Liver (tissue), 9 donors: ENCODE results near the gene CSF2RB. TPM values are rescaled to one million over a fixed set of nuclear protein-coding genes. Genes with fewer than 3 reads are reported as not detected.

ENCODE experiments used
- DNase-seq: peaks from one replicate; pipeline ENCODE4 v3.0.0-alpha.2; 2017; ENCODE audit warnings: low spot score
- H3K27ac ChIP-seq, 2 donors: one replicate each; pipeline ENCODE4 v1.7.0; 2013; ENCODE audit warnings: inconsistent platforms in 2 of 2, low read length in 2 of 2, control low read depth in 1 of 2, low read depth in 1 of 2, mild to moderate bottlenecking in 1 of 2
- H3K27me3 ChIP-seq, 4 donors: one replicate each; pipeline versions ENCODE4 v1.6.1 to v1.7.0; 2013; ENCODE audit warnings: low read length in 3 of 4, inconsistent platforms in 1 of 4, mild to moderate bottlenecking in 1 of 4, moderate library complexity in 1 of 4; ENCODE audit not compliant: control insufficient read depth in 4 of 4, insufficient read depth in 4 of 4
- H3K36me3 ChIP-seq, 4 donors: one replicate each; pipeline versions ENCODE4 v1.6.1 to v1.7.0; 2013; ENCODE audit warnings: low read length in 3 of 4, mild to moderate bottlenecking in 3 of 4, low read depth in 1 of 4, moderate library complexity in 1 of 4; ENCODE audit not compliant: control insufficient read depth in 4 of 4, insufficient read depth in 3 of 4
- H3K4me1 ChIP-seq, 4 donors: one replicate each; pipeline versions ENCODE4 v1.6.1 to v1.7.0; 2013; ENCODE audit warnings: low read length in 3 of 4, mild to moderate bottlenecking in 3 of 4, moderate library complexity in 1 of 4; ENCODE audit not compliant: control insufficient read depth in 4 of 4, insufficient read depth in 4 of 4
- H3K4me3 ChIP-seq, 3 donors: one replicate each; pipeline versions ENCODE4 v1.6.1 to v1.7.0; 2013; ENCODE audit warnings: low read length in 3 of 3, control low read depth in 1 of 3, low read depth in 1 of 3, mild to moderate bottlenecking in 1 of 3
- H3K9ac ChIP-seq, 2 donors: one replicate each; pipeline ENCODE4 v1.7.0; 2013; ENCODE audit warnings: low read length in 2 of 2, mild to moderate bottlenecking in 2 of 2, moderate library complexity in 2 of 2, control low read depth in 1 of 2, low read depth in 1 of 2
- H3K9me3 ChIP-seq, 4 donors: one replicate each; pipeline versions ENCODE4 v1.6.1 to v1.7.0; 2013; ENCODE audit warnings: low read length in 3 of 4; ENCODE audit not compliant: control insufficient read depth in 4 of 4
- EGR1 ChIP-seq, 2 donors: IDR thresholded peaks; 2 replicates each; pipeline ENCODE4 v1.6.1; 2016 to 2018; ENCODE audit warnings: antibody characterized with exemption in 2 of 2, low read depth in 2 of 2
- FOXA1 ChIP-seq: IDR thresholded peaks from 2 replicates; pipeline ENCODE4 v1.6.1; 2016; ENCODE audit warnings: antibody characterized with exemption
- FOXA2 ChIP-seq: IDR thresholded peaks from 2 replicates; pipeline ENCODE4 v1.6.1; 2016; ENCODE audit warnings: antibody characterized with exemption
- GABPA ChIP-seq, 2 donors: IDR thresholded peaks in 1 of 2; conservative IDR thresholded peaks in 1 of 2; 2 replicates each; pipeline ENCODE4 v1.6.1; 2016; ENCODE audit warnings: antibody characterized with exemption in 2 of 2, mild to moderate bottlenecking in 1 of 2, moderate library complexity in 1 of 2
- HNF4A ChIP-seq, 2 donors: conservative IDR thresholded peaks; 2 replicates each; pipeline ENCODE4 v1.6.1; 2016; ENCODE audit warnings: antibody characterized with exemption in 2 of 2, mild to moderate bottlenecking in 2 of 2
- HNF4G ChIP-seq: IDR thresholded peaks from 2 replicates; pipeline ENCODE4 v1.6.1; 2016; ENCODE audit warnings: antibody characterized with exemption
- JUND ChIP-seq, 2 donors: IDR thresholded peaks; 2 replicates each; pipeline ENCODE4 v1.6.1; 2016; ENCODE audit warnings: antibody characterized with exemption in 2 of 2
- MAX ChIP-seq: IDR thresholded peaks from 2 replicates; pipeline ENCODE4 v1.6.1; 2016; ENCODE audit warnings: antibody characterized with exemption
- NR2F2 ChIP-seq: IDR thresholded peaks from 2 replicates; pipeline ENCODE4 v1.6.1; 2016; ENCODE audit warnings: antibody characterized with exemption
- RAD21 ChIP-seq, 2 donors: IDR thresholded peaks; 2 replicates each; pipeline ENCODE4 v1.6.1; 2016; ENCODE audit warnings: antibody characterized with exemption in 2 of 2, mild to moderate bottlenecking in 2 of 2
- REST ChIP-seq: IDR thresholded peaks from 2 replicates; pipeline ENCODE4 v1.6.1; 2016; ENCODE audit warnings: antibody characterized with exemption, mild to moderate bottlenecking
- RXRA ChIP-seq, 2 donors: IDR thresholded peaks; 2 replicates each; pipeline ENCODE4 v1.6.1; 2017 to 2018; ENCODE audit warnings: antibody characterized with exemption in 2 of 2, mild to moderate bottlenecking in 1 of 2
- SP1 ChIP-seq: IDR thresholded peaks from 2 replicates; pipeline ENCODE4 v1.6.1; 2018; ENCODE audit warnings: antibody characterized with exemption, mild to moderate bottlenecking
- TAF1 ChIP-seq: conservative IDR thresholded peaks from 2 replicates; pipeline ENCODE4 v1.6.1; 2016; ENCODE audit warnings: antibody characterized with exemption, mild to moderate bottlenecking
- YY1 ChIP-seq: IDR thresholded peaks from 2 replicates; pipeline ENCODE4 v1.6.1; 2016; ENCODE audit warnings: antibody characterized with exemption, mild to moderate bottlenecking
- ZBTB33 ChIP-seq: IDR thresholded peaks from 2 replicates; pipeline ENCODE4 v1.6.1; 2016; ENCODE audit warnings: antibody characterized with exemption
- WGBS: extraction: QIAGEN DNeasy Blood & Tissue Kit; methylation state at CpG from one replicate; pipeline ENCODE4 v1.1.7; 2013; 5-methylcytosine and 5-hydroxymethylcytosine counted together
- polyA plus RNA-seq, 2 donors: library from polyadenylated mRNA; stranded (reverse) in 1 of 2; unstranded in 1 of 2; fragments of 200-250 nt in 1 of 2; fragments of >200 nt in 1 of 2; fragmentation: Nextera tagmentation in 1 of 2; extraction: Ambion mirVana in 1 of 2; gene quantifications; one replicate each; pipeline versions ENCODE4 v1.2.1 to v1.2.3, GENCODE V29; 2013 to 2015
- total RNA-seq, 2 donors: library from RNA; depleted of rRNA; stranded (reverse); fragments of >200 nt; gene quantifications; one replicate each; pipeline ENCODE4 v1.2.3, GENCODE V29; 2014
- TF ChIP-seq, protein P1 (sequence below): IDR thresholded peaks from 2 replicates; pipeline ENCODE4 v1.6.1; 2016; ENCODE audit warnings: antibody characterized with exemption
- TF ChIP-seq, protein P2 (sequence below): fragments of 150-350 bp; IDR thresholded peaks from 2 replicates; pipeline ENCODE4 v1.5.1; 2017; ENCODE audit warnings: improper control_type of control experiment, low read depth, low read length; ENCODE audit not compliant: missing input control
- donor health status: healthy.
- donor health status: healthy.
- donor health status: healthy.
- donor health status: healthy.
- donor health status: healthy.

CSF2RB gene
- total and polyA plus RNA-seq, 4 donors = 0.72 to 10.5 (median 2.3) TPM

GRCh38 chr22:36953239-36954080 lies 40.0 kb downstream of the CSF2RB start:
- Histone ChIP-seq H3K4me1 (no peaks in the 10 kb centered on the region), H3K27ac (no peak overlapping the region), H3K36me3 (no peaks in the 10 kb centered on the region), H3K9ac (no peak overlapping the region), H3K4me3 (no peak overlapping the region), H3K27me3 (no peaks in the 10 kb centered on the region), H3K9me3 (peaks cover 0 to 3% (median 0%) of the 10 kb centered on the region in 4 donors)
- no peak for TF ChIP-seq SP1
- TF ChIP-seq JUND (IDR thresholded peaks at IDR 0.05) = no peak
- TF ChIP-seq TAF1 = no peak
- no peak for TF ChIP-seq YY1
- no peak for TF ChIP-seq HNF4G
- TF ChIP-seq, protein P1, sequence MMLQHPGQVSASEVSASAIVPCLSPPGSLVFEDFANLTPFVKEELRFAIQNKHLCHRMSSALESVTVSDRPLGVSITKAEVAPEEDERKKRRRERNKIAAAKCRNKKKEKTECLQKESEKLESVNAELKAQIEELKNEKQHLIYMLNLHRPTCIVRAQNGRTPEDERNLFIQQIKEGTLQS = no peak
- TF ChIP-seq EGR1 (IDR thresholded peaks at IDR 0.05; ENCODE audit: low read depth in 2 of 2) = no peak
- no peak for TF ChIP-seq ZBTB33
- no peak for TF ChIP-seq NR2F2
- TF ChIP-seq RXRA (IDR thresholded peaks at IDR 0.05) = no peak
- TF ChIP-seq FOXA2 = no peak
- TF ChIP-seq, protein P2, sequence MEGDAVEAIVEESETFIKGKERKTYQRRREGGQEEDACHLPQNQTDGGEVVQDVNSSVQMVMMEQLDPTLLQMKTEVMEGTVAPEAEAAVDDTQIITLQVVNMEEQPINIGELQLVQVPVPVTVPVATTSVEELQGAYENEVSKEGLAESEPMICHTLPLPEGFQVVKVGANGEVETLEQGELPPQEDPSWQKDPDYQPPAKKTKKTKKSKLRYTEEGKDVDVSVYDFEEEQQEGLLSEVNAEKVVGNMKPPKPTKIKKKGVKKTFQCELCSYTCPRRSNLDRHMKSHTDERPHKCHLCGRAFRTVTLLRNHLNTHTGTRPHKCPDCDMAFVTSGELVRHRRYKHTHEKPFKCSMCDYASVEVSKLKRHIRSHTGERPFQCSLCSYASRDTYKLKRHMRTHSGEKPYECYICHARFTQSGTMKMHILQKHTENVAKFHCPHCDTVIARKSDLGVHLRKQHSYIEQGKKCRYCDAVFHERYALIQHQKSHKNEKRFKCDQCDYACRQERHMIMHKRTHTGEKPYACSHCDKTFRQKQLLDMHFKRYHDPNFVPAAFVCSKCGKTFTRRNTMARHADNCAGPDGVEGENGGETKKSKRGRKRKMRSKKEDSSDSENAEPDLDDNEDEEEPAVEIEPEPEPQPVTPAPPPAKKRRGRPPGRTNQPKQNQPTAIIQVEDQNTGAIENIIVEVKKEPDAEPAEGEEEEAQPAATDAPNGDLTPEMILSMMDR = no peak
- TF ChIP-seq REST = no peak
- TF ChIP-seq MAX = no peak
- no peak for TF ChIP-seq RAD21 (IDR thresholded peaks at IDR 0.05)
- TF ChIP-seq FOXA1 = no peak
- TF ChIP-seq HNF4A (conservative IDR thresholded peaks at IDR 0.05) = no peak
- no peak for TF ChIP-seq GABPA (IDR thresholded peaks at IDR 0.05 in 1 of 2, conservative IDR thresholded peaks at IDR 0.05 in 1 of 2)
- 75% methylated on average over 13 of the region's 13 CpGs for WGBS
- no peak for DNase-seq
